Subcutaneous preadipocyte (primary cell): Measurements from ENCODE around the gene HSPB8. TPM values are rescaled to one million over a fixed set of nuclear protein-coding genes. Genes with fewer than 3 reads are reported as not detected.

Experiments
- total RNA-seq: library from RNA; depleted of rRNA; stranded (reverse); fragments of >200 nt; gene quantifications from 2 replicates; pipeline ENCODE4 v1.2.3, GENCODE V29; 2012

HSPB8 gene, protein sequence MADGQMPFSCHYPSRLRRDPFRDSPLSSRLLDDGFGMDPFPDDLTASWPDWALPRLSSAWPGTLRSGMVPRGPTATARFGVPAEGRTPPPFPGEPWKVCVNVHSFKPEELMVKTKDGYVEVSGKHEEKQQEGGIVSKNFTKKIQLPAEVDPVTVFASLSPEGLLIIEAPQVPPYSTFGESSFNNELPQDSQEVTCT
- total RNA-seq: 4.0 and 4.3 TPM in 2 replicates

DNA sequence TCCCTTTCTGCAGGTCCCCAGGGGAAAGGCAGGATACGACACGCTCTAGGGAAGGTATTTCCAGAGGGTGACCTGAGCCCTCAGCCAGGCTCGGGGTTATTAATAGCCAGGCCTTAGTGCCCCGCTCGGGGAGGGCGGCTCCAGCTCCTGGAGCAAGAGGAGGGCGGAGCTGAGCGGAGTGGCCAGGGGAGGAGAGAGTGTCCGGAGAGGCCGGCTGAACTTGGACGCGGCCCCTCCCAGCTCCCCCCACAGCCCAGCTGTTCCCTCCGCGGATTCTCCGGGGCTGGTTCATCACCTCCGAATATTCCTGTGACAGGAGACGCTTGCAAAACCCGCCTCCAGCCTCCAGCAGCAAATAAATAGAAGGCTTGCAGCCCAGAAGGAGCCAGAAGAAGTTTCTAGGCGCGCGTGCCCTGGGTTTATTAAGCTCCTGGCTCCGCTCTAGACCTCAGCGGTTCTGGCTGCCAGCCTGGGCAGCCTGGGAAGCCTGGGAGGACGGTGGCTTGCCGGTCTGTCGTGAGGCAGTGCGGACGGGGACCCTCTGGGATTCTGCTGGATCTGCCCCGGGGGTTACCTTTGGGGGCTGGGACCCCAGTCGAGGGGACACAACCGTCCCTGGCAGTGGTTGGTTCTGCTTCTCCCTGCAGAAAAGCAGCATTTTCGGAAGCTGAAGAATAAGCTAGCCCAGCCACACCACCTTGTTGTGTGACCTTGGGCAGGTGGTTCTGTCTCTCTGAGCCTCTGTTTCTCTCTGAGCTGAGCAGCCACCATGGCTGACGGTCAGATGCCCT lies at the start of gene HSPB8:
Gene HSPB8, plus strand, starts transcription at position 388 of the 791 bp plus-strand sequence. Its CDS starts 382 bp downstream, at position 770.

Other genes with a start within 250 kb of the HSPB8 start
- gene SRRM4, start 197.4 kb upstream of the HSPB8 start, total RNA-seq: not detected in 2 replicates
- gene CCDC60, start 155.8 kb downstream of the HSPB8 start, total RNA-seq: not detected in 2 replicates